ENCODE data around the gene B4GALNT2.
"Not testable (repeated sequence)": the region's sequence is repeated elsewhere in the genome, so short reads cannot be mapped to it uniquely, and the experiment has no call there.

The B4GALNT2 gene, protein sequence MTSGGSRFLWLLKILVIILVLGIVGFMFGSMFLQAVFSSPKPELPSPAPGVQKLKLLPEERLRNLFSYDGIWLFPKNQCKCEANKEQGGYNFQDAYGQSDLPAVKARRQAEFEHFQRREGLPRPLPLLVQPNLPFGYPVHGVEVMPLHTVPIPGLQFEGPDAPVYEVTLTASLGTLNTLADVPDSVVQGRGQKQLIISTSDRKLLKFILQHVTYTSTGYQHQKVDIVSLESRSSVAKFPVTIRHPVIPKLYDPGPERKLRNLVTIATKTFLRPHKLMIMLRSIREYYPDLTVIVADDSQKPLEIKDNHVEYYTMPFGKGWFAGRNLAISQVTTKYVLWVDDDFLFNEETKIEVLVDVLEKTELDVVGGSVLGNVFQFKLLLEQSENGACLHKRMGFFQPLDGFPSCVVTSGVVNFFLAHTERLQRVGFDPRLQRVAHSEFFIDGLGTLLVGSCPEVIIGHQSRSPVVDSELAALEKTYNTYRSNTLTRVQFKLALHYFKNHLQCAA

DNA sequence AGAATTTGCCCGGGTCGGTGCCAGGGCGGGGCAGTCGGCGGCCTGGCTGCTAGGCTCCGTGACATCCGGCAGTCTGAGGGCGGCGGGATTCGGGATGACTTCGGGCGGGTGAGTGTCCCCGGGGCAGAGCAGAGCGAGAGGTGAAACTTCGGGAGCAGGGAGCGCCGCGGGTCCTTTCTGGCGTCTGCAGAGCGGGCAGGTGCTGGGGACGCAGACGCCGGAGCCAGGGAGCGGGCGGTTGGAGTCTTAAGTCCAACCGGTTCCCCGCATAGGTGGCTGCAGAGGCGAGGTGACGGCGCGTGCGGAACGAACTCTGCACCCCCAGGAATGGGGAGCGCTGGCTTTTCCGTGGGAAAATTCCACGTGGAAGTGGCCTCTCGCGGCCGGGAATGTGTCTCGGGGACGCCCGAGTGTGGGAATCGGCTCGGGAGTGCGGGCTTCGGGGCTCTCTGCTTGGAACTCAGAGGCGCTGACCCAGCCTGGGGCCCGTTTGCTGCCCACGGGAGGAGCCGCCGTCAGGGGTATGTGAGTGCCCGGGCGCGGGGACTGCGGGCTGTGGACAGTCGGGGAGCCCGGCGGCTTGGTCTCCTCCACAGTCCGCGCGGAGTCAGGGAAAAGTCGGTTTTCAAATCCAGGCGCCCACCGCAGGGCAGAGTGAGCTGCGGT lies at the start of gene B4GALNT2:
B4GALNT2 (plus strand) TSS at position 71 of the 666 bp plus-strand sequence; CDS start at position 95, 24 bp downstream.
- DNase-seq (ENCODE audit: low spot score) = no peak

DNA sequence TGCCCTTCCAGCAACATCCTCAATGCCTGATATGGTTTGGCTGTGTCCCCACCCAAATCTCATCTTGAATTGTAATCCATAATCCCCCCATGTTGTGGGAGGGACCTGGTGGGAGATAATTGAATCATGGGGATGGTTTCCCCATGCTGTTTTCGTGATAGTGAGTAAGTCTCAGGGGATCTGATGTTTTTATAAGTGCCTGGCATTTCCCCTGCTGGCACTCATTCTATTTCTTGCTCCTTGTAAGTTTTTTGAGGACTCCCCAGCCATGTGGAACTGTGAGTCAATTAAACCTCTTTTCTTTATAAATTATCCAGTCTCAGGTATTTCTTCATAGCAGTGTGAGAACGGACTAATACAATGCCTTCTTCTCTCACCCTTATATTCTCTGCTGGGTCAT lies 47.5 kb upstream of the B4GALNT2 start:
- DNase-seq (ENCODE audit: low spot score) = not testable (repeated sequence)

DNA sequence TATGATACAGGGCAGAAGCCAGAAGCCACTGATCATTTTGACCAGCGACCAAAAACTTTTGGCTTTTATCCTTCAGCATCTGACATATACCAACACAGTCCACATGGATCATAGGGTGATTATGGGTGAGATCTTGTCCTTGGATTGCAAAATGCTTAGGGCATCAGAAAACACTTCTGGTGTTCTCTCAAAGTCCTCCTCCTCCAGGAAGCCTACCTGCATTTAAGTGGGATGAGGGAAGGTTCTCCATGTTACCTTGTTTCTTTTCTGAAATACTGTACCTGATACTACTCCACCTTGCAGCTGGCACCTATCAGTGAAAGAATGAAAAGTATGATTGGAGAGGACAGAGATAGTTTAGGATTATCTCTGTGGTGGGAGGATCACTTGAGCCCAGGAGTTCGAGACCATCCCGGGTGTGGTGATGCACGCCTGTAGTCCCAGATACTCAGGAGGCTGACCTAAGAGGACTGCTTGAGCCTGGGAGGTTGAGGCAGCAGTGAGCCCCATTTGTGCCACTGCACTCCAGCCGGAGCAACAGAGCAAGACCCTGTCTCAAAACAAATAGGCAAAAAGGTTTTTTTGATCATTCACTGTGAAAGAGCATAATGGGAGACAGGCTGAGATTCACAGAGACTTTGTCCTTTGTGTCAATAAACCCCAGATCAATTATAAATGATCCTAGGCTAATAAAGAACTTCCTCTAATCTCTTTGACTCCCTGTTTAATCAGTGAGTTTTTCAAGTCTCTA lies 46.8 kb upstream of the B4GALNT2 start:
- DNase-seq (ENCODE audit: low spot score) = no peak

GRCh38 chr17:49086316-49086605 lies 46.3 kb upstream of the B4GALNT2 start:
- DNase-seq (ENCODE audit: low spot score) = no peak

DNA sequence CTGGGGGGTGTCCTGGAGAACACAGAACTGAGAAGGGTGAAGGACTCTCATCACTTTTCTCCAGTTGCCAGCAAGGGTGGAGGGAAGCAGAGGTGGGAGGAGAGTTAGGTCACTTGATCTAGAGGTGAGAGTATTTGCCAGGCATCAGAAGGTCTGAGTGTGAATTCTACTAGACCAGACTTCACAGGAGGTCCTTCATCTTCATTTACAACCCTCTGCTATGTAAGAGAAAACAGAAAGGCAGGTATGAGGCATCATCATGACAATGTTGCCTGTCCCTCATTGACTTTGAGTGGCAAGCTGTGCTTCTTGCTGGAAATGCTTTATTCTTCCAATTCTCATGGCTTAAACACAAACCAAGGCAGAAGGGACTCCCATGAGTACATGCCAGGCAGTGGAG lies 45.9 kb upstream of the B4GALNT2 start:
- DNase-seq (ENCODE audit: low spot score) = no peak

DNA sequence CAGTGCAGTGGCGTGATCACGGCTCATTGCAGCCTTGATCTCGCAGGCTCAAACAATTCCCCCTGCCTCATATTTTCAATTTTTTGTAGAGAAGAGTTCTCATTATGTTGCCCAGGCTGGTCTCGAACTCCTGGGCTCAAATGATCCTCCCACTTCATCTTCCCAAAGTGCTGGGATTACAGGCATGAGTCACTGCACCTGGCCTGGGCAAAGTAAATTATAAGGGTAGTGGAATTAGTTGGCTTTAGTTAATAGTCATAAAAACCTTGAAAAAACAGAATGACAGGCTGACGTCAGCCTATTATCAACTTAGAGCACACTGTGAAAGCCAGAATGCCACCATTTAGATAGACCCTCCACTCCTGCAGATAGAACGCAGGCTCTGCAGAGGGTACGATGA lies 43.5 kb upstream of the B4GALNT2 start:
- DNase-seq (ENCODE audit: low spot score) = no peak

GRCh38 chr17:49090878-49091594 lies 41.5 kb upstream of the B4GALNT2 start:
- no peak for DNase-seq (ENCODE audit: low spot score)

DNA sequence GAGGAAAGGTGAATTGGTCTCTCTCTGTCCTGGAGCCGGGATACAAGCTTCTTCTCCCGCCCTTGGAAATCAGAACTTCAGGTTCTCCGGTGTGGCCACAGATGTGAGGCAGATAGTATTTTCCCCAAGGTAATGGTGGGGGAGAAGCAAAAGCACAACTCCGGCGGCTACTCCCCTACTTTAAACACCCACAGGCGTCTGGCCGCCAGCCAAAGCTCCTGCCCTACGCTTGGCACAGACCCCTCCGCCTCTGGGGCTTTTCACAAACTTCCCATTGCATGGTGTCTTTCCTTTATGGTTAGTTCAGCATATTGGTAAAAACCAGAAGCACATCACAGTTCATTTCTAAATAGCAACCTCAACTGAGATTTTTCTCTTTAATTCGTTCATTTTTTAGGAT lies 39.4 kb upstream of the B4GALNT2 start:
- no peak for DNase-seq (ENCODE audit: low spot score)

GRCh38 chr17:49100601-49101000 lies 32.0 kb upstream of the B4GALNT2 start:
- no peak for DNase-seq (ENCODE audit: low spot score)

GRCh38 chr17:49101054-49101534 lies 31.5 kb upstream of the B4GALNT2 start:
- DNase-seq (ENCODE audit: low spot score) = peak; percentile 55

DNA sequence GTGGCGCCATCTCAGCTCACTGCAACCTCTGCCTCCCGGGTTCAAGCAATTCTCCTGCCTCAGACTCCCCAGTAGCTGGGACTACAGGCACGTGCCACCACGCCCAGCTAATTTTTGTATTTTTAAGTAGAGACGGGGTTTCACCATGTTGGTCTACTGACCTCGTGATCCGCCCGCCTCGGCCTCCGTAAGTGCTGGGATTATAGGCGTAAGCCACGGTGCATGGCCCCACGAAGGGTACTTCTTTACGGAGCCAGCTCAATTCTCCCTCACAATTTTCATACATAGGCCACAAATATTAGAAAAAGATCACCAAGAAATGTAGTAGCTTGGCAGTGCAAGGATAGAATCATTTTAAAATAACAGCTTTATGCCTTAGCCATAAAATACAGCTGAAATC lies 29.2 kb upstream of the B4GALNT2 start:
- not testable (repeated sequence) for DNase-seq (ENCODE audit: low spot score)

- DNase-seq (ENCODE audit: low spot score) = no peak
Measured at GRCh38 chr17:49104511-49105074, 28.0 kb upstream of the B4GALNT2 start.

- no peak for DNase-seq (ENCODE audit: low spot score)
Measured at GRCh38 chr17:49106321-49107210, 26.0 kb upstream of the B4GALNT2 start.

GRCh38 chr17:49107211-49107557 lies 25.4 kb upstream of the B4GALNT2 start:
- DNase-seq (ENCODE audit: low spot score) = no peak

- no peak for DNase-seq (ENCODE audit: low spot score)
Measured at GRCh38 chr17:49108318-49108717, 24.3 kb upstream of the B4GALNT2 start.

- DNase-seq (ENCODE audit: low spot score) = no peak
Measured at GRCh38 chr17:49110509-49110908, 22.1 kb upstream of the B4GALNT2 start.

DNA sequence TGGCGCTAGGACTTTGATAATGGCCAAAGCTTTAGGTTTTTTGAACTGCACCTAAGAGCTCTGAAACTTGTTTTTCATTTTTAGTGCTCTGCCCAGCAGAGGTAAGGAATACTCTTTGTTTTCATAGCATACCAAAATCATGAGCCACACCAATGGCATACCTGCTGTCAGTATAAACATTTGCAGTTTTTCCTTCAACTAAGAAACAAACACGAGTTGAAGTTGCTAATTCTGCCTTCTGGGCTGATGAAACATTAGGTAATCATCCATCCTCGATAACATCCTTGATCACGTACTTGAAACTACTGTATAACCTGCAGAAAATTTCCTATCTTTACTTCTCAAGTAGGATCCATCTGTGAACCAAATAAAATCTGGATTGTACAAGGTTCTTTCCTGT lies 20.6 kb upstream of the B4GALNT2 start:
- no peak for DNase-seq (ENCODE audit: low spot score)

DNA sequence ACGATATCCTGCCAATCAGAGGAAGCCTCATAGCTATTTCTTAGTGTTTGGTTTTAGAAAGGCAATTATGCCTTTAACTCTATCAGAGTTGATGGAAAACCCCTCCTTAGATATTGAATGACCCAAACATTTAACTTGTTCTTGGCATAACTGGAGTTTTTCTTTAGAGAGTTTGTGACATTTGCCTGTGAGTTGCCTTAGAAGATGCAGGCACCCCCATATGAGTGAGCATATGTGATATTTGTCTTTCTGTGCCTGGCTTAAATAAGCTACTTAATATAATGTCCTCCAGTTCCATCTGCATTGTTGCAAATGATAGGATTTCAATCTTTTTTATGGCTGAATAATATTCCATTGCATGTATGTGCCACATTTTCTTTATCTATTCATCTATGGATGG lies 19.6 kb upstream of the B4GALNT2 start:
- DNase-seq (ENCODE audit: low spot score) = no peak

GRCh38 chr17:49114703-49115102 lies 17.9 kb upstream of the B4GALNT2 start:
- DNase-seq (ENCODE audit: low spot score) = no peak

- DNase-seq (ENCODE audit: low spot score) = no peak
Measured at GRCh38 chr17:49117587-49118230, 14.9 kb upstream of the B4GALNT2 start.
